Measurements from ENCODE around the gene ZNF385B.

Gene ZNF385B

DNA sequence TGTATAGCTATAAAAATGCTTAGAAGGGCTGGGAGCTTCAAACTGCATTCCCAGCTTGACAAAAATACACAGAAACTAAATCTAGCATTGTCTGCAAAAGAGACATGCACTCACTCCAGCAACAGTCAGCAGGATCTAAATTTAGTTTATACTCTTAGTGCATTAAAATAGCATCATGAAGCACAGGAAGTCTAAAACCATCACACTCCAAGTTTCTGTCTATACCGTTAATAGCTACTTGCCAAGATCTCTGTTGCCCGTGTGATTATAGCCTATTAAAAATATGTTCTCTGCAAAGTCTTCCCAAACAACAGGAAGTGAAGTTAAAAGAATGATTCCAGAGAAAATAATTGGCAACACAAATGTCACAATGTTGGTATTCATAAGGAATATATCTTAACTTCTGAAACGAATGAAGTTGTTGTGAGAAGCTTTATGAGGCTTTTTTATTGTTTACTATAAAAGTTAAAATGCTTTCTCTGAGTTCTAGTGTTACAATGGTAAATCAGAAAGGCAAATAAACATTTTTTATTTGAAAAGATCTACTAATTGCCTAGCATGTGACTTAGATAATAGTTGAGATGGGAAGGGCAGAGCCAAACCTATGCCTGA, 184.2 kb downstream of the ZNF385B start:
- no peak for DNase-seq (ENCODE audit: extremely low read depth, low read depth)
- TF ChIP-seq, protein P1, sequence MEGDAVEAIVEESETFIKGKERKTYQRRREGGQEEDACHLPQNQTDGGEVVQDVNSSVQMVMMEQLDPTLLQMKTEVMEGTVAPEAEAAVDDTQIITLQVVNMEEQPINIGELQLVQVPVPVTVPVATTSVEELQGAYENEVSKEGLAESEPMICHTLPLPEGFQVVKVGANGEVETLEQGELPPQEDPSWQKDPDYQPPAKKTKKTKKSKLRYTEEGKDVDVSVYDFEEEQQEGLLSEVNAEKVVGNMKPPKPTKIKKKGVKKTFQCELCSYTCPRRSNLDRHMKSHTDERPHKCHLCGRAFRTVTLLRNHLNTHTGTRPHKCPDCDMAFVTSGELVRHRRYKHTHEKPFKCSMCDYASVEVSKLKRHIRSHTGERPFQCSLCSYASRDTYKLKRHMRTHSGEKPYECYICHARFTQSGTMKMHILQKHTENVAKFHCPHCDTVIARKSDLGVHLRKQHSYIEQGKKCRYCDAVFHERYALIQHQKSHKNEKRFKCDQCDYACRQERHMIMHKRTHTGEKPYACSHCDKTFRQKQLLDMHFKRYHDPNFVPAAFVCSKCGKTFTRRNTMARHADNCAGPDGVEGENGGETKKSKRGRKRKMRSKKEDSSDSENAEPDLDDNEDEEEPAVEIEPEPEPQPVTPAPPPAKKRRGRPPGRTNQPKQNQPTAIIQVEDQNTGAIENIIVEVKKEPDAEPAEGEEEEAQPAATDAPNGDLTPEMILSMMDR (IDR thresholded peaks at IDR 0.05; ENCODE audit: low read depth, low read length) = no peak

DNA sequence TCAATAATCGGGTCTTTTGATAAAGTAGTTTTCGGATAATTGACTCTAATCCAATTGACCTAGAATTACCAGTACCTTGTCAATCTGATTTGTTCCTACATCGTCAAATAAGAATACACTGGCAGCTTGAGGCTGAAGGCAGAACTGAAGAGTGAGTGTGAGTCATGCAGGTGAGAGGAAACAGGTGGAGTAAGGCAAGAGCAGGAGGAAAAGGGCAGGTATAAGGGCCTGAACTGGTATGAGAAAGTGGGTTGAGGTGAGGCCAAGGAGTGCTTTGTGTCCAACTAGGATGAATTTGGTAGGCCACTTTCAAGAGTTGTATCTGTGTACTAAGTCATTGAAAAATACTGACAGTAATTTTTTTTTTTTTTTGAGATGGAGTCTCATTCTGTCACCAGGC, 186.0 kb downstream of the ZNF385B start:
- TF ChIP-seq, protein P1 (IDR thresholded peaks at IDR 0.05; ENCODE audit: low read depth, low read length) = no peak
- no peak for DNase-seq (ENCODE audit: extremely low read depth, low read depth)

DNA sequence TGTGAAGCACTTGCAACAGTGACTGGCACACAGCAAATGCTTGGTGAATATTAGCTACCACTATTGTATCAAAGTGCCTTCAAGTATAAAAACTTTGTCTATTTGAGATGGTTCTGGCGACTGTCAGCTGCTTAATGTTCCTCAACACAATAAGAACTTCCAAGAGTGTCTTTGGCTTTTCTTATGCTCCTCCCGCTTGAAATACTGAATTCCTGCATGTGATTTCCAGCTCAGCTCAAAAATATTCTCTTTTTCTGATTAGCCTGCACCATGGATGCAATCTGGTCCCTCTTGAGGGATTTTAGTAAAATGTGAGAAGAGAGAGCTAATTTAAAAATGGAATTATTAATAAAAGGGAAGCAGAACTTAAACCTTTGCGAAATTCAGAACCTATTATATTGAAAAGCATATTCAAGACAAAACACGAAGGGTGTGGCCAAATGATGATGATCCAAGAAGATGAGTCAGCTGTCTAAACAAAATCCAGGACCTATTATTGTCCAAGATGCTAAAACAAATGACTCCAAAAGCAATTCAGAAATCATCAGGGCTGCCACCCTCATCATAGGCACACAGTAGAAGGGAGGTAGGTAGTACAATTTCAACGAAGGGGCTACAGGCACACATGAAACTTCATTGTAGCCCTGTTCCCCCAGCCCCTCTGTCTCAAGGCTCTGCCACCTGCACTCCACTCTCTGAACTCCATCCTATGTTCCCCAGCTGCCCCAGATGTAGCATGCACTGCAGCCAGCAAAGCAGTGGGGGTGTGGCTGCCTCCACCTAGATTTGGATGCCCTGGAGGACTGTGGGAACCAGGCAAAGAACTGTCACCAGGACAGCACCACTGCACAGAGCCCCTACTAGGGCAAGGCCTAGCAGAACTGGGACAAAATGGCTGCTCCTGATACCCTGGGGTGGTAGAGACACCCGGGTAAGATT, 190.1 kb downstream of the ZNF385B start:
- no peak for DNase-seq (ENCODE audit: extremely low read depth, low read depth)
- TF ChIP-seq, protein P1 (IDR thresholded peaks at IDR 0.05; ENCODE audit: low read depth, low read length) = no peak

DNA sequence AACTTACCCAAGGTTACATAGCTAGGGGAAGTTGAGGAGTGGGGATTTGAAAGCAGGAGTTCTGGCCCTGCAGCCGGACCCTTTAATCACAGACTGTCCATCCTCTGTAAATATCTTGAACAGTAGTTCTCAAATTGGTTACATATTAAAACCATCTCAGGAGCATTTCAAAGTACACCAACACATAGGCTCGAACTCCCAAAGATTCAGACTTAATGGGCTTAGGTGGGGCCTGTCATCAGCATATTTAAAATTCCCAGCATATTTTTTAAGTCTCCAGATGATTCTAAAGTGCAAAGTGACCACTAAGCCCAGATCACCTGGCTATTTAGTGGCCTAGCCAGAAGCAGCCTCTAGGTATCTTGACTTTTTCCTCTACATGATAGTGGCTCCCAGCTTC, 192.2 kb downstream of the ZNF385B start:
- DNase-seq (ENCODE audit: extremely low read depth, low read depth) = no peak
- TF ChIP-seq, protein P1 (IDR thresholded peaks at IDR 0.05; ENCODE audit: low read depth, low read length) = no peak

DNA sequence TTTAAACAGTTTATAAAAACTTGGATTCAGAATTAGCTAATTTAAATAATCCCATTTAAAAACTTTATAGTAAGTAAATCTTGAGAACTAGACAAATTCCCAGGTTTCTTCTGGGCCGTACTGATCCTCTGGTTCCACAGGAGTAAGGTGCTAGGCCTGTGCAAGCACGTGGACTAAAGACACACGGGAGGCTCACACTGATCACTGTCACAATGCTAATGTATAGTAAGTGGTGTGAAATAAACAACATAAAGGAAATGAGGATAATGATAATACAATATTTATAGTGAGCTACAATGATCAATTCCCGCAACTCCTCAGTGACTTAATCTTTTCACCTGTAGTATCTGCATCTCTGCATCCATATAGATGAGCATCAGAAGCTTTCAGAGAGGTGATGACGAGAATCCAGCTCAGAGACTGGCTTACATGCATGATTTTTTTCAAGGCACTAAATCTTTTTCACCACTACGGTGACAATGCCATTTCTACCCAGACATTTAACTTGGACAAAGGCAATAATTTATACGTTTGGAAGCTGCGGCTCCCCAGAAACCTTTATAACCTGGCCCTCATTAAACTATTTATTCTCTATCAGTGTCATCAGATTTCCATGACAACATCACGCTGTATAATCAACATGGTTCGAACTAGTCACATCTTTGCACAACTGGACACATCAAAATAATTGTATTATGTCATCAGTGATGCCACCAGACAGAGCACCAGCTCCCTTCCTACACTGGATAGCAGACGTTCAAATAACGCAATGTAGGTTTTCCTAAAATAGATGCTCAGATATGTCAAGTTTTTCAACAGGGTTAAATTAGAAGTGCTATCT, 196.2 kb downstream of the ZNF385B start:
- TF ChIP-seq, protein P1 (IDR thresholded peaks at IDR 0.05; ENCODE audit: low read depth, low read length) = no peak
- DNase-seq (ENCODE audit: extremely low read depth, low read depth) = no peak

DNA sequence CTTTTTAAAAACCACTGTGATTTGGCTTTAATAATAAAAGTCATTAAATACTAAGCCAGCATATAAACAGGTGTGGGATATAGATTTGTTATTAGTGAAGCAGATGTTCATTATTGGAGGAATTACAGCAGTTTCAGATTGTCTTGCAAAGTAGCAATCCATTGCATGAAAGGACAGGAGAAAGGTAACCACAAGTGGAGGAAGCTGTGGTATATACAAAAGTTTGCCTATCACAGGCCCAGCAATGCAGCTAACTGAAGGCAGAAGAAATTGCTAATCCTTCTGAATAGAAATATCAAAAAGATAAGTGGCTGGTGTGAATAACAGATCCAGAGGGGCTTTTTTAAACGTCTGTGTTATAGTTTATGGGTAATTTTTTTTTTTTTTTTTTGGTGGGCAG, 199.4 kb downstream of the ZNF385B start:
- TF ChIP-seq, protein P1 (IDR thresholded peaks at IDR 0.05; ENCODE audit: low read depth, low read length) = no peak

More for the DNA sequence above, 199.4 kb downstream of the ZNF385B start:
- no peak for DNase-seq (ENCODE audit: extremely low read depth, low read depth)
